ENCODE measurements around the gene GNAQ. TPM values are rescaled to one million over a fixed set of nuclear protein-coding genes. Genes with fewer than 3 reads are reported as not detected.

Gene GNAQ
- total and polyA plus RNA-seq, 2 experiments from 2014 or later = 21.1 to 43.1 TPM

DNA sequence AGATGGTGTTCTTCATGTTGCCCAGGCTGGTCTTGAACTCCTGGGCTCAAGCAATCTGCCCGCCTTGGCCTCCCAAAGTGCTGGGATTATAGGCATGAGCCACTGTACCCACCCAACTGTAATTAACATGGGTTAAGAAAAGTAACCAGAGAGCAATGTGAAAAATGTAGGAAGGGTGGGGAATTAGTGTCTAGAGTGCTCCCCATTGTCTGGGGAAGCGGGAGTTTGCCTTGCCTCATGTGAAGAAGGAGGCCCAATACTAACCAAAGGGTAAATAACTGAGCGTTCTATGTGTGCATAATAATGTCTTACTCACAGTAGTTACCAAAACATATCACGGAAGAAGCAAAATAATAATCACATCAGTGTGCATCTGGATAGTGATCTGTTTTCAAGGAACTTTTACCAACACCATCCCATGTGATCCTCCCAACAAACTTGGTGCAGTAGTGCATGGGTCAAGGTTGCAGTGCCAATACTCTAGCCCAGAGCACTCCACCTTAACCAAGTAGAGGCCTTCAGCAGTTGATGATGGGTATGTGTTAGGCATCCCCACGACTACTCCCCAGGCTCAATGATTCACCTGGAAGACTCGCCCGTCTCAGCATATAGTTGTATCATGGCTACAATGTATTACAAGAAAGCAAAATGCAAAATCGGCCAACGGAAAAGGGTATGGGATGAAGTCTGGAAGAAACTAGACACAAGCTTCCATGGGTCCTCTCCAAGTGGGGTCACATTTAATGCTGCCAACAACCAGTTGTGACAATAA lies 26.2 kb downstream of the GNAQ start:
- no peak overlapping the region for H3K4me3 Mint-ChIP-seq
- ATAC-seq (no peak), DNase-seq (ENCODE audit: low spot score) (no peak)
- H3K27ac Mint-ChIP-seq = no peak overlapping the region
- H3K27ac ChIP-seq (ENCODE audit: low read depth) = no peak overlapping the region
- H3K36me3 ChIP-seq (ENCODE audit: insufficient read depth) = no peaks in the 10 kb centered on the region
- H3K9me2 ChIP-seq (ENCODE audit: insufficient read depth) = no peaks in the 10 kb centered on the region
- H2AFZ ChIP-seq = no peak overlapping the region
- H3F3A ChIP-seq (replicated peaks; ENCODE audit: low read depth) = no peaks in the 10 kb centered on the region
- peaks cover 98% of the 10 kb centered on the region for H3K79me2 ChIP-seq (replicated peaks; ENCODE audit: insufficient read depth)
- H3K4me3 ChIP-seq = no peak overlapping the region
- H3K9me3 Mint-ChIP-seq = no peaks in the 10 kb centered on the region
- H3K4me1 Mint-ChIP-seq = peaks cover 28% of the 10 kb centered on the region
- H3K4me2 ChIP-seq = no peak overlapping the region
- peaks cover 11% of the 10 kb centered on the region for H3K4me1 ChIP-seq (ENCODE audit: insufficient read depth)
- H3K36me3 Mint-ChIP-seq (ENCODE audit: low read depth) = no peaks in the 10 kb centered on the region
- TF ChIP-seq REST (IDR thresholded peaks at IDR 0.05; ENCODE audit: unreplicated experiment) (no peak), NANOG (IDR thresholded peaks at IDR 0.05; ENCODE audit: borderline replicate concordance) (no peak), POLR2AphosphoS5 (IDR thresholded peaks at IDR 0.05; ENCODE audit: low read depth) (no peak), ZNF331 (CRISPR knock-in tag; IDR thresholded peaks at IDR 0.05; ENCODE audit: low read depth) (no peak), EZH2 (IDR thresholded peaks at IDR 0.05; ENCODE audit: low read depth, unreplicated experiment) (no peak), ETS1 (IDR thresholded peaks at IDR 0.05) (no peak), STAT1 (IDR thresholded peaks at IDR 0.05; ENCODE audit: unreplicated experiment) (no peak), CREB1 (CRISPR knock-in tag; IDR thresholded peaks at IDR 0.05; ENCODE audit: low read depth) (no peak), EZH2phosphoT487 (IDR thresholded peaks at IDR 0.05; ENCODE audit: unreplicated experiment) (no peak), CTCF (conservative IDR thresholded peaks at IDR 0.05; ENCODE audit: low read depth in 2 of 2) (no peak), JUNB (IDR thresholded peaks at IDR 0.05; ENCODE audit: unreplicated experiment) (no peak), ZNF114 (CRISPR knock-in tag; IDR thresholded peaks at IDR 0.05) (no peak)
- TF ChIP-seq, protein P1, sequence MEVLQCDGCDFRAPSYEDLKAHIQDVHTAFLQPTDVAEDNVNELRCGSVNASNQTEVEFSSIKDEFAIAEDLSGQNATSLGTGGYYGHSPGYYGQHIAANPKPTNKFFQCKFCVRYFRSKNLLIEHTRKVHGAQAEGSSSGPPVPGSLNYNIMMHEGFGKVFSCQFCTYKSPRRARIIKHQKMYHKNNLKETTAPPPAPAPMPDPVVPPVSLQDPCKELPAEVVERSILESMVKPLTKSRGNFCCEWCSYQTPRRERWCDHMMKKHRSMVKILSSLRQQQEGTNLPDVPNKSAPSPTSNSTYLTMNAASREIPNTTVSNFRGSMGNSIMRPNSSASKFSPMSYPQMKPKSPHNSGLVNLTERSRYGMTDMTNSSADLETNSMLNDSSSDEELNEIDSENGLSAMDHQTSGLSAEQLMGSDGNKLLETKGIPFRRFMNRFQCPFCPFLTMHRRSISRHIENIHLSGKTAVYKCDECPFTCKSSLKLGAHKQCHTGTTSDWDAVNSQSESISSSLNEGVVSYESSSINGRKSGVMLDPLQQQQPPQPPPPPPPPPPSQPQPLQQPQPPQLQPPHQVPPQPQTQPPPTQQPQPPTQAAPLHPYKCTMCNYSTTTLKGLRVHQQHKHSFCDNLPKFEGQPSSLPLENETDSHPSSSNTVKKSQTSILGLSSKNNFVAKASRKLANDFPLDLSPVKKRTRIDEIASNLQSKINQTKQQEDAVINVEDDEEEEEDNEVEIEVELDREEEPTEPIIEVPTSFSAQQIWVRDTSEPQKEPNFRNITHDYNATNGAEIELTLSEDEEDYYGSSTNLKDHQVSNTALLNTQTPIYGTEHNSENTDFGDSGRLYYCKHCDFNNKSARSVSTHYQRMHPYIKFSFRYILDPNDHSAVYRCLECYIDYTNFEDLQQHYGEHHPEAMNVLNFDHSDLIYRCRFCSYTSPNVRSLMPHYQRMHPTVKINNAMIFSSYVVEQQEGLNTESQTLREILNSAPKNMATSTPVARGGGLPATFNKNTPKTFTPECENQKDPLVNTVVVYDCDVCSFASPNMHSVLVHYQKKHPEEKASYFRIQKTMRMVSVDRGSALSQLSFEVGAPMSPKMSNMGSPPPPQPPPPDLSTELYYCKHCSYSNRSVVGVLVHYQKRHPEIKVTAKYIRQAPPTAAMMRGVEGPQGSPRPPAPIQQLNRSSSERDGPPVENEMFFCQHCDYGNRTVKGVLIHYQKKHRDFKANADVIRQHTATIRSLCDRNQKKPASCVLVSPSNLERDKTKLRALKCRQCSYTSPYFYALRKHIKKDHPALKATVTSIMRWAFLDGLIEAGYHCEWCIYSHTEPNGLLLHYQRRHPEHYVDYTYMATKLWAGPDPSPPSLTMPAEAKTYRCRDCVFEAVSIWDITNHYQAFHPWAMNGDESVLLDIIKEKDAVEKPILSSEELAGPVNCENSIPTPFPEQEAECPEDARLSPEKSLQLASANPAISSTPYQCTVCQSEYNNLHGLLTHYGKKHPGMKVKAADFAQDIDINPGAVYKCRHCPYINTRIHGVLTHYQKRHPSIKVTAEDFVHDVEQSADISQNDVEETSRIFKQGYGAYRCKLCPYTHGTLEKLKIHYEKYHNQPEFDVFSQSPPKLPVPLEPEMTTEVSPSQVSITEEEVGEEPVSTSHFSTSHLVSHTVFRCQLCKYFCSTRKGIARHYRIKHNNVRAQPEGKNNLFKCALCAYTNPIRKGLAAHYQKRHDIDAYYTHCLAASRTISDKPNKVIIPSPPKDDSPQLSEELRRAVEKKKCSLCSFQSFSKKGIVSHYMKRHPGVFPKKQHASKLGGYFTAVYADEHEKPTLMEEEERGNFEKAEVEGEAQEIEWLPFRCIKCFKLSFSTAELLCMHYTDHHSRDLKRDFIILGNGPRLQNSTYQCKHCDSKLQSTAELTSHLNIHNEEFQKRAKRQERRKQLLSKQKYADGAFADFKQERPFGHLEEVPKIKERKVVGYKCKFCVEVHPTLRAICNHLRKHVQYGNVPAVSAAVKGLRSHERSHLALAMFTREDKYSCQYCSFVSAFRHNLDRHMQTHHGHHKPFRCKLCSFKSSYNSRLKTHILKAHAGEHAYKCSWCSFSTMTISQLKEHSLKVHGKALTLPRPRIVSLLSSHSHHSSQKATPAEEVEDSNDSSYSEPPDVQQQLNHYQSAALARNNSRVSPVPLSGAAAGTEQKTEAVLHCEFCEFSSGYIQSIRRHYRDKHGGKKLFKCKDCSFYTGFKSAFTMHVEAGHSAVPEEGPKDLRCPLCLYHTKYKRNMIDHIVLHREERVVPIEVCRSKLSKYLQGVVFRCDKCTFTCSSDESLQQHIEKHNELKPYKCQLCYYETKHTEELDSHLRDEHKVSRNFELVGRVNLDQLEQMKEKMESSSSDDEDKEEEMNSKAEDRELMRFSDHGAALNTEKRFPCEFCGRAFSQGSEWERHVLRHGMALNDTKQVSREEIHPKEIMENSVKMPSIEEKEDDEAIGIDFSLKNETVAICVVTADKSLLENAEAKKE (CRISPR knock-in tag; IDR thresholded peaks at IDR 0.05) = no peak
- H3K27me3 ChIP-seq (ENCODE audit: insufficient read depth) = no peaks in the 10 kb centered on the region
- peaks cover 16% of the 10 kb centered on the region; the same call in 1 of the 2 replicates for H4K20me1 ChIP-seq (replicated peaks; ENCODE audit: insufficient read depth)
- H3K27me3 Mint-ChIP-seq (ENCODE audit: insufficient read depth, low read depth, poor library complexity) = peaks cover 3% of the 10 kb centered on the region
